Measurements from ENCODE around the gene NEGR1. TPM values are rescaled to one million over a fixed set of nuclear protein-coding genes. Genes with fewer than 3 reads are reported as not detected.

The NEGR1 gene
- total RNA-seq, 2 experiments from 2014 or later: not detected

DNA sequence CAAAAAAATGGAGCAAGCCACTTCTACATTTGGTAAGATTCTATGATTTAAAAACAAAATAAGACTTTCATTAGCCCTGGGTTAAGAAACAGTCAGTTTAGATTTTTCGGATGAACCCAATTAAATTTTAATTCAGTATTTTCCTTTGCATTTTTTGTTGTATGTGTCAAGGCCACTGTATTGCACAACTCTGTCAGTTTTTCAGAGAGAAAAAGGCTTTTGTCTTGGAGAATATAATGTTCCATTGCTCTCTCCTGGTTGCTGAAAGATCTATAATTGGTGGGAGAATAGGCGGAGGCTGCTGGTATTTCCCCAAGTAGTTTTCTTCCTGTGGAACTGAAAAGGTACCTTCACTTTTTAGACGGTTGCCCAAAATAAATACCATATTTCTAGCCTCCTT, 84.6 kb downstream of the NEGR1 start:
- H3K9me3 Mint-ChIP-seq: no peaks in the 10 kb centered on the region
- no peaks in the 10 kb centered on the region for H3K4me1 Mint-ChIP-seq
- no peak overlapping the region for H3K4me3 Mint-ChIP-seq
- no peaks in the 10 kb centered on the region for H3K27me3 Mint-ChIP-seq
- H3K27ac Mint-ChIP-seq: no peak overlapping the region
- no peaks in the 10 kb centered on the region for H3K36me3 Mint-ChIP-seq
- DNase-seq: no peak

DNA sequence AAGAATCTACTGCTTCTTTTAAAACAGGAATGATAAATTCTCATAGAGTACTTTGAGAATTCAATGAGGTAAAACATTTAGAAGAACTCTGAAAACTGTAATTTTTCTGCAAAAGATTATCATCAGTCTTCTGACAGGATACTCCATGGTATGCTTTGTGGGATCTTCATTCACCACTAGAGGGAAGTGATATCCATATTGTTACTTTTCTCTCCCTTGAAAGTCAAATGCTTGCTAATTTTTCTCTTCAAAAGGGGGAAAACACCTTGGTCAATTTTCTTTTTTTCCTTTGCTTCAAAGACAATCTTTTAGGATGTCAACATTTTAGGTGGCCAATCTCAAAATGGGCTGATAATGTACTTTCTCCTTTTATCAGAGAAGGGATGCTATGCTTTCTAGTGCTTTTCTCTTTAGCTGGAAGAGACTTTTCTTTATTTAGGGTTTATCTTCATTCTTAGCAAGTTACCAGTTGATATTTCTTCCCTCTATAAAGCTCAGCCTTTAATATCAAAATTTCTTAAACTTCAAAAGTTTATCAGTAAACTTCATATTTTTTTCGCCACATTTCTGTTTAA, 95.5 kb downstream of the NEGR1 start:
- Mint-ChIP-seq H3K36me3 (no peaks in the 10 kb centered on the region), H3K27me3 (no peaks in the 10 kb centered on the region), H3K4me3 (no peak overlapping the region), H3K27ac (no peak overlapping the region), H3K9me3 (no peaks in the 10 kb centered on the region), H3K4me1 (no peaks in the 10 kb centered on the region)
- no peak for DNase-seq

DNA sequence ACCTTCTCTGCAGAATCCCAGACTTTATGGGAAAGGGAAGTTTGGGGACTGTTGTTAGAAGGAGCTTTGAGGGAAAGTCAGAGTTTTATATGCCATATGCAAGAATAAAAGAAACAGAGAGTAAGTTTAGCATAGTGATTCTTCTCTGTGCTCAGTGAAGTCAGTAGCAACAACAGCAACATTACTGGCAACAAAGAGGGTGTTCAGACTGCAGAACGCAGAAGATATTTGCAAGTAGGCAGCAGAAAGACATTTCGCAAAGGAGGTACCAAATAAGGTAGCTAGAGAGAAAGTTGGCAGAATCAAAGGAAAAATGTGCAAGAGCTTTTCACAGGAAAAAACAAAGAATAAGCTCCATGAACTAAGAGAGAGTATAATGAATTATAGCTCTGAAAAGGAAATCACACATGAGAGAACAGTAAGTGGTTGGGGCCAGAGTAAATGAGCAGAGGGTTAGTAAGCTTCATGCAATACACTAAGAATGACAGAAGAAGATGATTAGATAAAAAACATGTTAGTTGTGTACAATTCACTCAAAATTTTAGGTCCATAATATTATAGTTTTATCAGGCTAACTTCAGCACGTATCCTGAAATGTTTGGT, 98.1 kb downstream of the NEGR1 start:
- H3K27ac Mint-ChIP-seq: no peak overlapping the region
- DNase-seq: no peak
- H3K4me3 Mint-ChIP-seq: no peak overlapping the region
- no peaks in the 10 kb centered on the region for H3K9me3 Mint-ChIP-seq
- no peaks in the 10 kb centered on the region for H3K27me3 Mint-ChIP-seq
- H3K4me1 Mint-ChIP-seq: no peaks in the 10 kb centered on the region
- H3K36me3 Mint-ChIP-seq: no peaks in the 10 kb centered on the region

DNA sequence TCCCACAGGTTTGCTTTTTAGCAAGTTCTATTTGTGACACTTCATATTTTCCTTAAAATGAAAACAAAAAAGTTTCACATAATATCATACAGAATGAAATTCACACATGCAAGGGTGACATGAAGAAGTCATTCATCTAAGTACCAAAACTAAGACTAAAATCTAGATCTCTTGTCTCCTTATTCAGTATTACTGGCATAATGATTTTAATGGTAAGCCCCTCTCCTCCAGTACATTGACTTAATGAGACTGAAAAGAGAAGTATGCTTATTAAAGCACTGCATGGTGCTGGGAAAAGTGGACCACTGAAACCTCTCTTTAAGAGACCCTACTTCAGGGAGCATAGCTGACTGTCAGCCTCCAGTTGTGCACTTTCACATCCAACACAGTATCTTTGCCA, 99.5 kb downstream of the NEGR1 start:
- no peak overlapping the region for H3K4me3 Mint-ChIP-seq
- H3K9me3 Mint-ChIP-seq: no peaks in the 10 kb centered on the region
- no peaks in the 10 kb centered on the region for H3K36me3 Mint-ChIP-seq
- no peak for DNase-seq
- no peaks in the 10 kb centered on the region for H3K27me3 Mint-ChIP-seq
- H3K4me1 Mint-ChIP-seq: no peaks in the 10 kb centered on the region
- no peak overlapping the region for H3K27ac Mint-ChIP-seq

DNA sequence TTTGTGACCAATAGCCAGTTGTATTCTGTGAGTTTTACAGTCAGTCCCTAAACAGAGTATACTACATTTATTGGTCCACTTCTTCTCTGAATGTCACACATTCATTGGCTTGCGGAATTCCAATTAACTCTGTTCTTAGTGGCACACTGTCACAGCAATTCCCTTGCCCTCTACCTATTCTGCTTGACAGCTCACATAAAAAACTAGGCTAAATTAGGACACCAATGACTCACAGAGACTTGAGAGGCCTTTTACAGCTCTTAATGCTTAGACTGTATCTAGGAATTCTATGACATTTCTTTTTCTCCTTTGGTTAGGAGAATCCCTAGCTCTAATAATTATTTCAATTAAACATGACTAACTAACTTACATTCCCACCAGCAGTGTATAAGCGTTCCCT, 104.1 kb downstream of the NEGR1 start:
- H3K9me3 Mint-ChIP-seq: no peaks in the 10 kb centered on the region
- no peak for DNase-seq
- H3K27ac Mint-ChIP-seq: no peak overlapping the region
- H3K4me3 Mint-ChIP-seq: no peak overlapping the region
- H3K27me3 Mint-ChIP-seq: no peaks in the 10 kb centered on the region
- H3K36me3 Mint-ChIP-seq: no peaks in the 10 kb centered on the region
- no peaks in the 10 kb centered on the region for H3K4me1 Mint-ChIP-seq

DNA sequence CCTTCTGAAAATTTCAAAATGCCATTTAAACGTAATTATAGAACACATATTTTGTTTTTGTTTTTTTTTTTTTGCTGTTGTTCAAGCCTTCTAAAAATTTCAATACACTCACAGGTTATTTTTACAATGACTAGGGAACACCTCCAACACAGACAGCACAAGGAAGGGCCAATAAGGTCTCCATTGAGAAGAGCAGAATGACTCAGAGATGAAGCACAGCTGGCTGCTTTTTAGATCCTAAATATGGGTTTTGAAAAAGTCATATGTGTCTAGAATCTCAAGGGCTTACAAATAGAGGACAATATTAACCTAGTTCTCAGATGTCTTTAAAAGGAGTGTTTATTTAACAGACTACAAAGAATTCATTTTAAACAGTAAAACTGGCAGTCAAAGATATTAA, 104.6 kb downstream of the NEGR1 start:
- Mint-ChIP-seq H3K9me3 (no peaks in the 10 kb centered on the region), H3K36me3 (no peaks in the 10 kb centered on the region), H3K27me3 (no peaks in the 10 kb centered on the region), H3K4me3 (no peak overlapping the region), H3K27ac (no peak overlapping the region), H3K4me1 (no peaks in the 10 kb centered on the region)
- DNase-seq: no peak

DNA sequence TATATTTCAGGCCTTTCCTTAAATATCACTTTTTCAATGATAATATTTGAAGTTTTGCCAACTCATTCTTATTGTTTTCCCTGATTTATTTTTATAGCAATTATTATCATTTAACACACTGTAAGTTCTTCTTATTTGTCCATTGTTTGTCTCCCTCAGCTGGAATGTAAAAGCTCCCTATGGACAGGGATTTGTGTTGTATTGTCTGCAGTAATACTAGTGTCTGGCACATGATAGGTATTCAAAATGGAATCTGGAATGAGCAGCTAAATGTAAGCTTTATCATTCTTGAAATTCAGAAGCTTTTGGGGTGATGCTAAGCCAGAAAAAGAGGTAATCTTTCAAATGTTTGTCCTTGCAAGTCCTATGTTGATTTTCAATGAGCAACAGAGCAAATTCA, 112.1 kb downstream of the NEGR1 start:
- Mint-ChIP-seq H3K4me3 (no peak overlapping the region), H3K36me3 (no peaks in the 10 kb centered on the region), H3K27me3 (no peaks in the 10 kb centered on the region)

DNA sequence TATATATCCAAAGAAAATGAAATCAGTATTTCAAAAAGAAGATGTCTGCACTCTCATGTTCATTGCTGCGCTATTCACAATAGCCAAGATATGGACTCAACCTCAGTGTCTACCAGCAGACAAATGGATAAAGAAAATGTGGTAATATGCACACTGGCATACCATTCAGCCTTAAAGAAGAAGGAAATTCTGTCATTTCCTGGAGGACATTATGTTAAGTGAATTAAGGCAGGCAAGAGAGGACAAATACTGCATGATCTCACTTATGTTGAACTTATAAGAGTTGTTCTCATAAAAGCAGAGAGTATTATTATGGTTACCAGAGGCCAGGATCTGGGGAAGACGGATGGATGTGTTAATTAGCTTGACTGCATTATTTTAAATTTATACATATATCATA, 115.9 kb downstream of the NEGR1 start:
- no peak overlapping the region for H3K27ac Mint-ChIP-seq
- no peaks in the 10 kb centered on the region for H3K4me1 Mint-ChIP-seq
- H3K9me3 Mint-ChIP-seq: no peaks in the 10 kb centered on the region
- H3K4me3 Mint-ChIP-seq: no peak overlapping the region
- H3K36me3 Mint-ChIP-seq: no peaks in the 10 kb centered on the region
- no peak for DNase-seq
- H3K27me3 Mint-ChIP-seq: no peaks in the 10 kb centered on the region

More for the DNA sequence above, 112.1 kb downstream of the NEGR1 start:
- no peaks in the 10 kb centered on the region for H3K9me3 Mint-ChIP-seq
- no peak overlapping the region for H3K27ac Mint-ChIP-seq
- DNase-seq: no peak
- no peaks in the 10 kb centered on the region for H3K4me1 Mint-ChIP-seq

DNA sequence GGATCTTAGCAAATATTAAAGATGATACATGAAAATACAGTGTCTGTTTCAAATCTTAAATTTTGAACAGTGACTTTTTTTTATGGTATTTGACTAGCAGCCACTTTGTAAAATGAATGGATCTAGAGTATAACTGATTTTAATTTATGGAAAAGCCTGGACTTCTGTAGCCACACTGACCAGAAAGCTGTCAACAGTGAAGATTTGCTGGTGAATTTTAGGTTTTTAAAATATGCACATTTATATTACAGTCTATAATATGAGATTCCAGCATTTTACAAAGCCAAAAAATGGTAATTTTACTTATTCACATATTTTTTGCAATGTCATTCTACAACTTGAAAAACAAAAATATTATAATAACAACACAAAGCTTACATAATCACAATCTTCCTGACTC, 131.8 kb downstream of the NEGR1 start:
- H3K27ac Mint-ChIP-seq: no peak overlapping the region
- H3K27me3 Mint-ChIP-seq: no peaks in the 10 kb centered on the region
- no peaks in the 10 kb centered on the region for H3K4me1 Mint-ChIP-seq
- H3K9me3 Mint-ChIP-seq: no peaks in the 10 kb centered on the region
- H3K36me3 Mint-ChIP-seq: no peaks in the 10 kb centered on the region
- no peak for DNase-seq
- H3K4me3 Mint-ChIP-seq: no peak overlapping the region

DNA sequence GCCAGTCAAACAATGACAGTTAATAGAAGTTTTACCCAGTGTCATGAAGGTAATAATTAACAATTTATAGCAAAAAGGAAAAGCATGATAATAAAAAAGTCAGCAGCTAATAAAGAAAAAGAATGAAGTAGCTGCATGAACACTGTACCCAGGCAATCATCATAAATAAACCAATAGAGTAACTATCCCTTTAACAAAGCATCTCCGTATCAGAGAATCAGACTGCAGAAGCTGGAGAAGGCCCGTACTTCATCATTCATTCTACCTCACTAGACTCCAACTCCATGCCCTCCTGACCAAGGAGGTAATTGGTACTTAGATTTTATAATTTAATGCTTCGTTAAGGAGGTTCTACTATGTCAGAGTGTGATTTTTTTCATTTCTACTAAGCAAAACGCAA, 140.5 kb downstream of the NEGR1 start:
- DNase-seq: no peak
- Mint-ChIP-seq H3K27ac (no peak overlapping the region), H3K27me3 (no peaks in the 10 kb centered on the region), H3K4me1 (no peaks in the 10 kb centered on the region), H3K36me3 (no peaks in the 10 kb centered on the region), H3K4me3 (no peak overlapping the region), H3K9me3 (peaks cover under 1% of the 10 kb centered on the region)

DNA sequence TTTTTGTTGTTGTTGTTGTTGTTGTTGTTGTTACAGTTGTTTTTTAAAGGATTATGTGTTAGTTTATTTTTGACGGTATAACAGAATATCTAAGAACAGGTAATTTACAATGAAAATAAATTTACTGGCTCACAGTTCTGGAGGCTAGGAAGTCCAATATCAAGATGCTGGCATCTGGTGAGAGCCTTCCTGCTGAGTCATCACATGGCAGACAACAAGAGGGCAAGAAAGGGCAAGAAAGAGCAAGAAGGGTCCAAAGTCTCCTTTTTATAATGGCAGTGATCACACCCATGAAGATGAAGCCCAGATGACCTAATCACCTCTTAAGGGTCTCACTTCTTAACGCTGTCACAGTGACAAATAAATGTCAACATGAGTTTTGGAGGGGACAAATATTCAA, 142.1 kb downstream of the NEGR1 start:
- Mint-ChIP-seq H3K9me3 (peaks cover 2% of the 10 kb centered on the region), H3K27ac (no peak overlapping the region), H3K27me3 (no peaks in the 10 kb centered on the region), H3K4me3 (no peak overlapping the region), H3K36me3 (no peaks in the 10 kb centered on the region), H3K4me1 (no peaks in the 10 kb centered on the region)
- no peak for DNase-seq

DNA sequence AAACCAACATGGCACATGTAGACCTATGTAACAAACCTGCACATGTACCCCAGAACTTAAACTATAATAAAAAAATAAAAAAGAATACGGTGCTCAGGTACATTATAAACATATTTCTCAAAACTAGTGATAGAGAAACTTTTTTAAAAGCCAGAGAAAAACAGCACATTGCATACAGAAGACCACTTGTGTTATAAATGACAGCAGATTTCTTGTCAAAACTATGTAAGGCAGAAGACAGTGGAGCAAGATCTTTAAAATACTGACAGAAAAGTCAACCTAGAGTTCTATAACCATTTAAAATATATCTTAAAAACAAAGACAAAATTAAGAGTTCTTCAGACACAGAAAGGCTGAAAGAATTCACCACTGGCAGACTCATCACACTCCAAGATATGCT, 144.7 kb downstream of the NEGR1 start:
- H3K4me1 Mint-ChIP-seq: no peaks in the 10 kb centered on the region
- no peak for DNase-seq
- H3K36me3 Mint-ChIP-seq: no peaks in the 10 kb centered on the region
- peaks cover 2% of the 10 kb centered on the region for H3K9me3 Mint-ChIP-seq
- no peak overlapping the region for H3K4me3 Mint-ChIP-seq
- no peaks in the 10 kb centered on the region for H3K27me3 Mint-ChIP-seq
- no peak overlapping the region for H3K27ac Mint-ChIP-seq

DNA sequence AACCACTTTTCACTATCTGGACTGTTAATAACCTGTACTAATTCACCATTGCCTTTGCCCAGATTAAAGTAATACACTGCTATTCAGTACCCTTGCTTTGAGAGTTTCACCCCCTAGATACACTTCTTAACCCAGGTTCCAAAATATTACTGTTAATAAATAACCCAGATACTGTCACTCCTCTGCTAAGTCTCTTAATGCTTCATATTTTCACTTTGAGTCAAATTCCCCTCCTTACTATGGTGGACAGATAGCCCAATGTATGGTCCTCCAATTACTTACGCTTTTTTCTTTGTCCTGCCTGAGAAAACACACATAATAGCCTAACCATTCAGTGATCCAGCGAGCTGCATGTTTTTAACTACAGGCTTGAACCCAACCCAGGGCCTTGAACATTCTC, 152.5 kb downstream of the NEGR1 start:
- no peak overlapping the region for H3K4me3 Mint-ChIP-seq
- H3K9me3 Mint-ChIP-seq: no peaks in the 10 kb centered on the region
- DNase-seq: no peak
- H3K27ac Mint-ChIP-seq: no peak overlapping the region
- no peaks in the 10 kb centered on the region for H3K36me3 Mint-ChIP-seq
- H3K4me1 Mint-ChIP-seq: no peaks in the 10 kb centered on the region
- H3K27me3 Mint-ChIP-seq: no peaks in the 10 kb centered on the region

DNA sequence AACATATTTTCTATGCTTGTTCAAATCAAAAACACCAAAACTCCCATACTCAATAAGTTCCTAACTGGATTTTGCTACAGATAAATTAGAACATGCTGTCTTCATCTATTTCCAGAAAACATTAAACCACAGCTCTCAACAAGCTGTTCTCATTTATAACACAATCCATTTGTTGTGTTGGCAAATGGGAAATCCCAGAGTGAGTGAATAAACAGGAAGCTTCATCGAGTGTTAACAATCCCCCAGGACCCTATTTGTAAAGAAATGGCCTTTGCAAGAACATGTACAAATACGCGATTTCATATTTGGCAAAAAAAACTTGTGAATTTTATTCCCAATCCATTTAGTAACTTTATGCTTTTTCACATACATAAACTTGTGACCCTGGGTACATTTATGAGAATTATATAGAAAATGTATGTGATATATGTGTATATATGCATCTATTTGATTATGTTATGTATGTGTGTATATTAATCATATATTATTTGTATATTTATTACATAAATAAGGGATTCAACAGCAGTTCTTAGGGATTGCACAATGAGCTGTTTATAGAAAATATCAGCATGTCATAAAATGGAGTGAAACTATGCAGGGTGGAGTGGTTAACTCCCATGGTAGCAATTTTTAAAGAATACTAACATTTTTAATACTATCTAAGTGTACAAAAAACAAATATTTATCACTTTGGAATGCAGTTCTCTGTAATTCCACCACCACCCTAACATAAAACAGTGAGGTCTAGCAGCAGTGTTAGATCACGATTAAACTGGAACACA, 160.0 kb downstream of the NEGR1 start:
- H3K27ac Mint-ChIP-seq: no peak overlapping the region
- H3K36me3 Mint-ChIP-seq: no peaks in the 10 kb centered on the region
- no peaks in the 10 kb centered on the region for H3K9me3 Mint-ChIP-seq
- no peak overlapping the region for H3K4me3 Mint-ChIP-seq
- H3K27me3 Mint-ChIP-seq: no peaks in the 10 kb centered on the region
- no peak for DNase-seq
- H3K4me1 Mint-ChIP-seq: no peaks in the 10 kb centered on the region

DNA sequence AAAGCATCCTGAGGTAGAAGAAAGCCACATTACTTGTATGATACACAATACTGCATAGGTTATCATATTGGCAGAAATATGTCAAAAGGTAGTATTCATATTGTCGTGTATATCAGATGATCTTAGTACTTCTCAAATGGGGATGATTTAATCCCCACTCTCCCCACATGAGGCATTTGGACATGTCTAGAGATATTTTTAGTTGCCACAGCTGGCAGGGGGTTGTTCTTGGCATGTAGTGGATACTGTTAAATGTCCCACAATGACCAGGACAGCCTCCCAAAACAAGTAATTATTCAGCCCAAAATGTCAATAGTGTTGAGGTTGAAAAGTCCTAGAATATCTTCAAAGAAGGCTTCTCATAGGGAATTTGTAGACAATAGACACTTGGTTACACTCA, 162.8 kb downstream of the NEGR1 start:
- Mint-ChIP-seq H3K4me1 (no peaks in the 10 kb centered on the region), H3K9me3 (no peaks in the 10 kb centered on the region), H3K36me3 (no peaks in the 10 kb centered on the region), H3K4me3 (no peak overlapping the region), H3K27ac (no peak overlapping the region), H3K27me3 (no peaks in the 10 kb centered on the region)
- no peak for DNase-seq

DNA sequence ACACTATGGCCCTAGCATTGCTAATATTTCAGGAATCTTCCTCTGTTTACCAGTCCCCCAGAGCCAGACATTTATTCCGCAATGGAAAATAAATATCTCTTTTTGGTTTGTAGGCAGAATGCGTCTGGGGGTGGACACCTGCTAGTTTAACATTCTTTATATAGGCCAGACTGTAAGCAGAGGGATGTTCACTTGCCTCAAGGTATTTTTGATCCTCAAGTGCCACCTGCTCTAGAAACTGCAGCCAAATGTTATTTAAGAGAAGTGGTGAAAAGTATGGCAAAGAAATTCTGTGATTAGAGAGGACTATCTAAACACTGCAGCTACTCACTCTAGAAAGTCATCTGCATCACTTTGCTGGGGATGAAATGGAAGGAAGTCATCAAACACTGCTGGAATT, 164.7 kb downstream of the NEGR1 start:
- H3K4me1 Mint-ChIP-seq: no peaks in the 10 kb centered on the region
- H3K4me3 Mint-ChIP-seq: no peak overlapping the region
- DNase-seq: no peak
- no peak overlapping the region for H3K27ac Mint-ChIP-seq
- no peaks in the 10 kb centered on the region for H3K9me3 Mint-ChIP-seq
- no peaks in the 10 kb centered on the region for H3K27me3 Mint-ChIP-seq
- H3K36me3 Mint-ChIP-seq: no peaks in the 10 kb centered on the region
